PC-9 (cell line): Measurements from ENCODE around the gene ADGRD2. TPM values are rescaled to one million over a fixed set of nuclear protein-coding genes. Genes with fewer than 3 reads are reported as not detected.

Source experiments
- BruUV-seq: library from RNA; stranded (reverse); fragments of 400-500 nt; replicated peaks from 2 replicates; lab custom pipeline; 2021; lab: Mats Ljungman, UMichigan
- CTCF ChIA-PET: fragments of 300-600 bp; sonication (Branson Sonifier 250); formaldehyde crosslinking; loops from one replicate; lab custom pipeline; 2022; ENCODE audit warnings: antibody characterized with exemption; lab: Charles Lee
- POLR2A ChIA-PET: fragments of 300-600 bp; sonication (Branson Sonifier 250); formaldehyde crosslinking; loops from one replicate; lab custom pipeline; 2022; ENCODE audit warnings: antibody characterized with exemption; ENCODE audit not compliant: unreplicated experiment; lab: Charles Lee
- DNase-seq, 2 experiments: peaks; one replicate each; pipeline versions ENCODE4 v3.0.0 to v3.0.0-alpha.2; 2015 to 2022; ENCODE audit warnings: mixed read lengths in 1 of 2
- H2AFZ ChIP-seq: fragments of 200-600 bp; sonication (generic); 2 replicates; pipeline ENCODE4 v1.8.1; 2017; ENCODE audit warnings: antibody characterized with exemption
- H3F3A ChIP-seq: fragments of 200-600 bp; sonication (generic); 2 replicates; pipeline ENCODE4 v1.8.1; 2017; ENCODE audit warnings: antibody characterized with exemption, mild to moderate bottlenecking, low read depth; ENCODE audit not compliant: insufficient read depth
- H3K27ac ChIP-seq: fragments of 200-600 bp; sonication (generic); 2 replicates; pipeline ENCODE4 v1.6.1; 2016; ENCODE audit warnings: mixed run types
- H3K27me3 ChIP-seq: fragments of 200-600 bp; sonication (generic); 2 replicates; pipeline ENCODE4 v1.6.1; 2016; ENCODE audit warnings: low read depth, mixed run types; ENCODE audit not compliant: insufficient read depth
- H3K36me3 ChIP-seq: fragments of 200-600 bp; sonication (generic); 2 replicates; pipeline ENCODE4 v1.6.1; 2016; ENCODE audit warnings: low read depth, mixed run types
- H3K4me1 ChIP-seq: fragments of 200-600 bp; sonication (generic); replicated peaks from 2 replicates; pipeline ENCODE4 v1.6.1; 2016; ENCODE audit warnings: mixed run types; ENCODE audit not compliant: insufficient read depth
- H3K4me2 ChIP-seq: fragments of 200-600 bp; sonication (generic); 2 replicates; pipeline ENCODE4 v1.6.1; 2017; ENCODE audit warnings: mixed run types
- H3K4me3 ChIP-seq: fragments of 200-600 bp; sonication (generic); 2 replicates; pipeline ENCODE4 v1.6.1; 2016; ENCODE audit warnings: mixed run types
- H3K79me2 ChIP-seq: fragments of 200-600 bp; sonication (generic); 2 replicates; pipeline ENCODE4 v1.6.1; 2017; ENCODE audit warnings: low read depth, mixed run types
- H3K9me2 ChIP-seq: fragments of 200-600 bp; sonication (generic); 2 replicates; pipeline ENCODE4 v1.8.1; 2017; ENCODE audit warnings: mild to moderate bottlenecking; ENCODE audit not compliant: insufficient read depth
- H3K9me3 ChIP-seq: fragments of 200-600 bp; sonication (generic); 2 replicates; pipeline ENCODE4 v1.8.1; 2016; ENCODE audit warnings: low read depth; ENCODE audit not compliant: insufficient read depth
- H4K20me1 ChIP-seq: fragments of 200-600 bp; sonication (generic); 2 replicates; pipeline ENCODE4 v1.8.1; 2017; ENCODE audit not compliant: insufficient read depth
- CTCF ChIP-seq: fragments of 200-600 bp; sonication (generic); conservative IDR thresholded peaks from 2 replicates; pipeline ENCODE4 v1.6.1; 2017; ENCODE audit warnings: mixed run types, antibody characterized with exemption, mild to moderate bottlenecking, moderate library complexity
- EZH2 ChIP-seq: fragments of 200-600 bp; sonication (generic); IDR thresholded peaks from 2 replicates; pipeline ENCODE4 v1.8.0; 2017; ENCODE audit warnings: antibody characterized with exemption, low read depth
- intact Hi-C: fragments of 100-400 bp; cut with micrococcal nuclease; formaldehyde crosslinking; loops from one replicate; pipeline ENCODE4 v1.10.0; 2022; ENCODE audit not compliant: unreplicated experiment
- total RNA-seq: library from RNA; stranded (reverse); gene quantifications from 2 replicates; pipeline ENCODE4 v1.2.3, GENCODE V29; 2021

ADGRD2 gene
- total RNA-seq, 1 experiment from 2014 or later, result not detected

- CTCF ChIA-PET, result no interaction called here
- H3F3A ChIP-seq, result no peaks in the 10 kb centered on the region
- H3K9me3 ChIP-seq, result no peaks in the 10 kb centered on the region
- H3K9me2 ChIP-seq, result no peaks in the 10 kb centered on the region
- no peak for DNase-seq
- no TSS peak for BruUV-seq
- H2AFZ ChIP-seq, result no peak overlapping the region
- H4K20me1 ChIP-seq, result no peaks in the 10 kb centered on the region
- no peak for TF ChIP-seq EZH2
- TF ChIP-seq CTCF, result no peak
- H3K4me1 ChIP-seq, result no peaks in the 10 kb centered on the region
- H3K79me2 ChIP-seq, result no peaks in the 10 kb centered on the region
- POLR2A ChIA-PET, result no interaction called here
- H3K27me3 ChIP-seq, result peaks cover 10% of the 10 kb centered on the region; the same call in 1 of the 2 replicates
- no peaks in the 10 kb centered on the region for H3K36me3 ChIP-seq
- H3K4me3 ChIP-seq, result no peak overlapping the region
- H3K27ac ChIP-seq, result no peak overlapping the region
- no peak overlapping the region for H3K4me2 ChIP-seq
- intact Hi-C loops, result no loop called here
Observed at GRCh38 chr9:124504530-124505005, 54.3 kb downstream of the ADGRD2 start.

GRCh38 chr9:124505006-124505900, 55.0 kb downstream of the ADGRD2 start:
- no TSS peak for BruUV-seq
- Histone ChIP-seq H3F3A (no peaks in the 10 kb centered on the region), H3K79me2 (no peaks in the 10 kb centered on the region), H2AFZ (no peak overlapping the region), H3K9me2 (no peaks in the 10 kb centered on the region), H3K36me3 (no peaks in the 10 kb centered on the region), H3K4me3 (no peak overlapping the region), H3K27me3 (0 out of 2 replicates have a peak, but pooled peaks cover 6% of the 10 kb centered on the region), H4K20me1 (no peaks in the 10 kb centered on the region), H3K4me1 (no peaks in the 10 kb centered on the region), H3K27ac (no peak overlapping the region), H3K4me2 (no peak overlapping the region), H3K9me3 (no peaks in the 10 kb centered on the region)
- CTCF ChIA-PET, result interaction anchor here (0.7 kb wide), 1 partner anchor 264 kb away, joined by 8 read pairs; no protein-coding TSS in a partner anchor
- POLR2A ChIA-PET, result interaction anchor here (0.6 kb wide), 2 partner anchors 14 to 863 kb away, joined by 4 to 7 read pairs; no protein-coding TSS in a partner anchor
- no peak for DNase-seq
- no peak for TF ChIP-seq CTCF
- no peak for TF ChIP-seq EZH2
- intact Hi-C loops, result no loop called here

- Histone ChIP-seq H3K9me3 (no peaks in the 10 kb centered on the region), H3K27ac (no peak overlapping the region), H3K36me3 (no peaks in the 10 kb centered on the region), H4K20me1 (no peaks in the 10 kb centered on the region), H3K79me2 (no peaks in the 10 kb centered on the region), H3K4me3 (no peak overlapping the region), H3K27me3 (0 out of 2 replicates have a peak, but pooled peaks cover 4% of the 10 kb centered on the region), H3K9me2 (no peaks in the 10 kb centered on the region), H3K4me2 (no peak overlapping the region), H3K4me1 (no peaks in the 10 kb centered on the region), H2AFZ (no peak overlapping the region), H3F3A (no peaks in the 10 kb centered on the region)
- no peak for DNase-seq
- TF ChIP-seq EZH2, result no peak
- CTCF ChIA-PET, result interaction anchor here (0.7 kb wide), 1 partner anchor 263 kb away, joined by 8 read pairs; no protein-coding TSS in a partner anchor
- POLR2A ChIA-PET, result no interaction called here
- intact Hi-C loops, result no loop called here
- BruUV-seq, result no TSS peak
Observed at GRCh38 chr9:124505901-124506346, 55.7 kb downstream of the ADGRD2 start.
